IMR-90 (cell line): Measurements from ENCODE around the gene KCP.

Experiments used
- CTCF ChIP-seq: conservative IDR thresholded peaks from 2 replicates; pipeline ENCODE4 v1.5.1; 2012; ENCODE audit warnings: mild to moderate bottlenecking, low read depth, low read length, improper control_type of control experiment
- MAFK ChIP-seq: IDR thresholded peaks from 2 replicates; pipeline ENCODE4 v1.6.1; 2012; ENCODE audit warnings: low read depth, low read length, improper control_type of control experiment
- MXI1 ChIP-seq: IDR thresholded peaks from 2 replicates; pipeline ENCODE4 v1.6.1; 2012; ENCODE audit warnings: low read depth, mild to moderate bottlenecking, low read length, moderate library complexity, borderline replicate concordance
- POLR2A ChIP-seq: IDR thresholded peaks from 2 replicates; pipeline ENCODE4 v1.6.1; 2012; ENCODE audit warnings: mild to moderate bottlenecking, low read depth, low read length
- SMC3 ChIP-seq: fragments of 150-350 bp; IDR thresholded peaks from 2 replicates; pipeline ENCODE4 v1.6.1; 2016; ENCODE audit warnings: low read depth, mild to moderate bottlenecking, antibody characterized with exemption, low read length, moderate library complexity
- TF ChIP-seq, protein P1 (sequence below): fragments of 150-350 bp; IDR thresholded peaks from 2 replicates; pipeline ENCODE4 v1.6.1; 2017; ENCODE audit warnings: mild to moderate bottlenecking, antibody characterized with exemption, low read length, low read depth

GRCh38 chr7:128849804-128850490 lies 60.6 kb downstream of the KCP start:
- TF ChIP-seq CTCF (no peak), POLR2A (no peak), MXI1 (no peak), SMC3 (no peak), MAFK (no peak)
- TF ChIP-seq, protein P1, sequence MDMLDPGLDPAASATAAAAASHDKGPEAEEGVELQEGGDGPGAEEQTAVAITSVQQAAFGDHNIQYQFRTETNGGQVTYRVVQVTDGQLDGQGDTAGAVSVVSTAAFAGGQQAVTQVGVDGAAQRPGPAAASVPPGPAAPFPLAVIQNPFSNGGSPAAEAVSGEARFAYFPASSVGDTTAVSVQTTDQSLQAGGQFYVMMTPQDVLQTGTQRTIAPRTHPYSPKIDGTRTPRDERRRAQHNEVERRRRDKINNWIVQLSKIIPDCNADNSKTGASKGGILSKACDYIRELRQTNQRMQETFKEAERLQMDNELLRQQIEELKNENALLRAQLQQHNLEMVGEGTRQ, result no peak
